Choroid plexus epithelial cell (primary cell): Measurements from ENCODE around the gene GLIPR1L1.
A peak's percentile ranks its signal among the peaks of the same experiment; 100 is the strongest.

Experiments
- DNase-seq: peaks from one replicate; pipeline ENCODE4 v3.0.0-alpha.2; 2010; ENCODE audit warnings: low read depth
- H3K4me3 ChIP-seq: 2 replicates; pipeline ENCODE4 v1.5.1; 2011; ENCODE audit warnings: low read depth, mild to moderate bottlenecking, control low read depth, low read length, moderate library complexity
- CTCF ChIP-seq: conservative IDR thresholded peaks from 2 replicates; pipeline ENCODE4 v1.5.1; 2011; ENCODE audit warnings: low read depth, mild to moderate bottlenecking, control low read depth, inconsistent platforms, low read length, moderate library complexity

The GLIPR1L1 gene

GRCh38 chr12:75349946-75350345 is 15.5 kb downstream of the GLIPR1L1 start:
- H3K4me3 ChIP-seq: no peak overlapping the region
- no peak for TF ChIP-seq CTCF
- DNase-seq: no peak

DNA sequence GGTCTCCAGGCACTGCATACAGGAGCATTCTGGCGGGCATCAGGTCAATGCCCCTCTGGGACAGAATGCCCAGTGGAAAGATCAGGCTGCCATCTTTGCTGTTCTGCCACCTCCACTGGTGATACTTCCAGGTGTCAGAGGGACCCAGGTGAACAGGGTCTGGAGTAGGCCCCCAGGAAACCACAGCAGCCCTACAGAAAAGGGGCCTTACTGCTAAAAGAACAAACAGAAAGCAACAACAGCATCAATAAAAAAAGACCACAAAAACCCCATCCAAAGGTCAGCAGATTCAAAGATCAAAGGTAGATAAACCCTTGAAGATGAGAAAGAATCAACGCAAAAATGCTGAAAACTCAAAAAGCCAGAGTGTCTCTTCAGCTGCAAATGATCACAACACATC is 15.9 kb downstream of the GLIPR1L1 start:
- TF ChIP-seq CTCF: no peak
- H3K4me3 ChIP-seq: no peak overlapping the region
- no peak for DNase-seq

- H3K4me3 ChIP-seq: no peak overlapping the region
- no peak for TF ChIP-seq CTCF
- no peak for DNase-seq
Observed at GRCh38 chr12:75354011-75354410, 19.5 kb downstream of the GLIPR1L1 start.

- TF ChIP-seq CTCF: no peak
- DNase-seq: no peak
- H3K4me3 ChIP-seq: no peak overlapping the region
Observed at GRCh38 chr12:75360920-75361319, 26.4 kb downstream of the GLIPR1L1 start.

DNA sequence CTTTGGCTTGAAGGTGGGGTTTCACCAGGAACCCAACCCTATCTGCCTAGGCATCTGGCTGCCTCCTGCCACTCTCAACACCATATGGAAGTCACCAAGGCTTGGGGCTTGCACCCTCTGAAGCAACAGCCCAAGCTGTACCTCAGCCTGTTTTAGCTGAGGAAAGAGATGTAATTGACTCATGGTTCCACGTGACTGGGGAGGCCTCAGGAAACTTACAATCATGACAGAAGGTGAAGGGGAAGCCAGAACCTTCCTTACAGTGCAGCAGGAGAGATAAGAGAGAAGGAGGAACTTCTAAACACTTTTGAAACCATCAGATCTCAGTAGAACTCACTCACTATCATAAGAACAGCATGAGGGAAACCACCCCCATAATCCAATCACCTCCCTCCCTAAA is 26.9 kb downstream of the GLIPR1L1 start:
- DNase-seq: no peak
- no peak overlapping the region for H3K4me3 ChIP-seq
- no peak for TF ChIP-seq CTCF

- no peak overlapping the region for H3K4me3 ChIP-seq
- TF ChIP-seq CTCF: no peak
- peak; percentile 33 for DNase-seq
Observed at GRCh38 chr12:75364919-75365318, 30.4 kb downstream of the GLIPR1L1 start.

- TF ChIP-seq CTCF: no peak
- DNase-seq: peak; percentile 52
- H3K4me3 ChIP-seq: no peak overlapping the region
Observed at GRCh38 chr12:75366629-75367028, 32.2 kb downstream of the GLIPR1L1 start.
